Dendritic cell treated with granulocyte-macrophage colony-stimulating factor and Interleukin-4, amounts not matched to agents 40 ng/mL and 50 ng/mL, for 4 days (primary cell): ENCODE measurements around the gene CDKN2AIP.
"Not testable (repeated sequence)": the region's sequence is repeated elsewhere in the genome, so short reads cannot be mapped to it uniquely, and the experiment has no call there.

Experiments used
- H3K27ac Mint-ChIP-seq: one replicate; pipeline ENCODE4 v1.8.0; 2022; ENCODE audit warnings: mild to moderate bottlenecking, mixed read lengths
- H3K27me3 Mint-ChIP-seq: one replicate; pipeline ENCODE4 v1.8.0; 2022; ENCODE audit warnings: mild to moderate bottlenecking, mixed read lengths
- H3K36me3 Mint-ChIP-seq: one replicate; pipeline ENCODE4 v1.8.0; 2022; ENCODE audit warnings: low read depth, mixed read lengths
- H3K4me1 Mint-ChIP-seq: one replicate; pipeline ENCODE4 v1.8.0; 2022; ENCODE audit warnings: low read depth, mixed read lengths
- H3K4me3 Mint-ChIP-seq: one replicate; pipeline ENCODE4 v1.8.0; 2022; ENCODE audit warnings: mild to moderate bottlenecking, moderate library complexity, mixed read lengths
- H3K9me3 Mint-ChIP-seq: one replicate; pipeline ENCODE4 v1.8.0; 2022; ENCODE audit warnings: mixed read lengths
- intact Hi-C: fragments of 100-400 bp; cut with micrococcal nuclease; formaldehyde crosslinking; loops from one replicate; pipeline ENCODE4 v1.15.0; 2022

CDKN2AIP gene

GRCh38 chr4:183445097-183445428 lies 627 bp downstream of the CDKN2AIP start:
- Mint-ChIP-seq H3K9me3 (no peaks in the 10 kb centered on the region), H3K27me3 (no peaks in the 10 kb centered on the region), H3K27ac (peak overlapping the region; percentile 96), H3K36me3 (peaks cover 55% of the 10 kb centered on the region), H3K4me3 (peak overlapping the region; percentile 93), H3K4me1 (peaks cover 30% of the 10 kb centered on the region)
- intact Hi-C loops, result loop anchor here (2.0 kb wide), 1 partner anchor 24 kb away; no protein-coding TSS in a partner anchor

GRCh38 chr4:183447646-183448045 lies 3.2 kb downstream of the CDKN2AIP start:
- intact Hi-C loops, result no loop called here
- no peak overlapping the region for H3K4me3 Mint-ChIP-seq
- peaks cover 24% of the 10 kb centered on the region for H3K4me1 Mint-ChIP-seq
- H3K27me3 Mint-ChIP-seq, result no peaks in the 10 kb centered on the region
- H3K36me3 Mint-ChIP-seq, result peaks cover 78% of the 10 kb centered on the region
- no peak overlapping the region for H3K27ac Mint-ChIP-seq
- no peaks in the 10 kb centered on the region for H3K9me3 Mint-ChIP-seq

GRCh38 chr4:183448436-183448835 lies 4.0 kb downstream of the CDKN2AIP start:
- Mint-ChIP-seq H3K4me1 (peaks cover 24% of the 10 kb centered on the region), H3K27ac (no peak overlapping the region), H3K4me3 (no peak overlapping the region), H3K36me3 (peaks cover 78% of the 10 kb centered on the region), H3K9me3 (no peaks in the 10 kb centered on the region), H3K27me3 (no peaks in the 10 kb centered on the region)
- intact Hi-C loops, result no loop called here

DNA sequence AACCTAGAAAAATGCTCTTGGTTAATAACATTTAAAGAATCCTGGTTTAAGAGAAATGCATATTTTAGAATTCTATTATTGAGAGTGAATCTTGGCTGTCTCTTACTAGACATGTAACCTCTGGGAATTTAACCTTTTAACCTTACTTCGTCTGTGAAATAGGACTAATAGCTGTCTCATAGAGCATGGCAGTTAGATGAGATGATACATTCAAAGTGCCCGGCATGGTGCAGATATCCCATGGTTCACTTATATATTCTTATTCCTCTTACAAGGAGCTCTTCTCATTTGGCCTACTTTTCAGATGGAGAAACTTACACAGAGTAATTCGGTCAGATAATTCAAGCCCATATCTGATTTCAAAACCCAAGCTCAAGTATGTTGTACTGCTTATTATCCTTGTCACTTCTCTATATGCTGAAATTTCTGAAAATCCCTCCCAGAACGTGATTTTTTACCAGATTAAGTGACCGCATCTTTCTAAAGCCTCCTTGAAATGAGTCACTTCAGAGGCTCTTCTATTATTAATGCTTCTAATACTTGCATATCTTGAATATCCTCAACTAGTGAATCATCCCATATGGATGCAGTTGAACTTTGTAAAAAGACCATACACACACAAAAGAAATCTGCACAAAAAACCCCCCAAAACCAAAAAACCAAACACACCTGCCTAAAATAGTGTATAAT lies 4.9 kb downstream of the CDKN2AIP start:
- Mint-ChIP-seq H3K27ac (no peak overlapping the region), H3K4me3 (no peak overlapping the region), H3K4me1 (peaks cover 24% of the 10 kb centered on the region), H3K36me3 (peaks cover 76% of the 10 kb centered on the region), H3K9me3 (no peaks in the 10 kb centered on the region), H3K27me3 (no peaks in the 10 kb centered on the region)
- intact Hi-C loops, result no loop called here

DNA sequence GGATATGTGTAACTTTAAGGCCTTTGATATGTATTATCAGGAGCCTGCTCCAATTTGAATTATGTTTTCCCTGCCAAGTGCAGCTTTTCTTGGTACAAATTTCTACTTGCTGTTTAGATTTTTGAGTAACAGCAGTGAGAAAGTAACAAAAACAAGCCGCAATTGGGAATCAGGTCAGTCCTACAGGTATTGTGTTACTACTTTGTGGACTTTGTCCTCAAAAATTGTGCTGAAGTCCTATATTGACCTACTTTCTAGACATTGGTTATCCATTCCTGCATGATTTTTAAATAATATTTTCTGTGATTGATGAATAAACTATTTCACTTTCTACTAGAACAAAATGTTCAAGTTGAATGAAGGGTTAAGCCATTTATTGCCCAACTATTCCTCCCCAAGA lies 5.7 kb downstream of the CDKN2AIP start:
- Mint-ChIP-seq H3K4me1 (peaks cover 26% of the 10 kb centered on the region), H3K9me3 (no peaks in the 10 kb centered on the region), H3K27me3 (no peaks in the 10 kb centered on the region), H3K36me3 (peaks cover 68% of the 10 kb centered on the region), H3K27ac (no peak overlapping the region), H3K4me3 (no peak overlapping the region)
- intact Hi-C loops, result no loop called here

GRCh38 chr4:183455431-183456195 lies 11.2 kb downstream of the CDKN2AIP start:
- intact Hi-C loops, result no loop called here
- Mint-ChIP-seq H3K27me3 (peaks cover 2% of the 10 kb centered on the region), H3K27ac (no peak overlapping the region), H3K4me1 (peaks cover 22% of the 10 kb centered on the region), H3K4me3 (no peak overlapping the region), H3K9me3 (no peaks in the 10 kb centered on the region), H3K36me3 (peaks cover 17% of the 10 kb centered on the region)

DNA sequence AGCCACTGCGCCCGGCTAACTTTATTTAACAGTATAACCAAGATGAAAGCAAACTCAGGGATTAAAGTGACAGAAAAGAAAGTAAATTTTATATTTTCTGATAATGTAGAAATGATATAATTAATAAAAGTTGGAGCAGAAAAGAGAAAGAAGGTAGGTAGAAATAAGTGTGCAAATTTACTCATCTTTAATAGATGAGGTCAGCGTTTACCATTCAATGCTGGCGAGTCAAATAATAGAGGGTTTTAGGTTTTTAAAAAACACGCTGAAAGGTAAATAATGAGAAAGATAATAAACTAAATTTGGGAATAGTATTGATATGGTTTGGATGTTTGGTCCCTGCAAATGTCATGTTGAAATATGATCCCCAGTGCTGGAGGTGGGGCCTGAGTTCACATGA lies 13.6 kb downstream of the CDKN2AIP start:
- no peaks in the 10 kb centered on the region for H3K9me3 Mint-ChIP-seq
- no peak overlapping the region for H3K4me3 Mint-ChIP-seq
- H3K27ac Mint-ChIP-seq, result no peak overlapping the region
- intact Hi-C loops, result no loop called here
- no peaks in the 10 kb centered on the region for H3K36me3 Mint-ChIP-seq
- peaks cover 22% of the 10 kb centered on the region for H3K4me1 Mint-ChIP-seq
- H3K27me3 Mint-ChIP-seq, result peaks cover 2% of the 10 kb centered on the region

- H3K27ac Mint-ChIP-seq, intact Hi-C loops, H3K27me3 Mint-ChIP-seq, H3K4me3 Mint-ChIP-seq: not testable (repeated sequence)
- Mint-ChIP-seq H3K4me1 (peaks cover 21% of the 10 kb centered on the region), H3K9me3 (peaks cover 26% of the 10 kb centered on the region), H3K36me3 (peaks cover 19% of the 10 kb centered on the region)
Observed at GRCh38 chr4:183463903-183464619, 19.6 kb downstream of the CDKN2AIP start.

DNA sequence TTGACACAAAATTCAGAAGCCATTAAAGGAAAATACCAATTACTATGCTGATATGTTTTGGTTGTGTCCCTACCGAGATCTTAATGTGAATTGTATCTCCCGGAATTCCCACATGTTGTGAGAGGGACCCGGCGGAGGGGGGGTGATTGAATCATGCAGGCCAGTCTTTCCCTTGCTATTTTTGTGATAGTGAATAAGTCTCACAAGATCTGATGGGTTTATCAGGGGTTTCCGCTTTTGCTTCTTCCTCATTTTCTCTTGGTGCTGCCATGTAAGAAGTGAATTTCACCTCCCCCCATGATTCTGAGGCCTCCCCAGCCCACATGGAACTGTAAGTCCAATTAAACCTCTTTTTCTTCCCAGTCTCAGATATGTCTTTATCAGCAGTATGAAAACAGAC lies 21.4 kb downstream of the CDKN2AIP start:
- H3K4me3 Mint-ChIP-seq, intact Hi-C loops, H3K27me3 Mint-ChIP-seq: not testable (repeated sequence)
- H3K36me3 Mint-ChIP-seq, result peaks cover 19% of the 10 kb centered on the region
- peaks cover 33% of the 10 kb centered on the region for H3K4me1 Mint-ChIP-seq
- peak overlapping the region; percentile 83 for H3K27ac Mint-ChIP-seq
- H3K9me3 Mint-ChIP-seq, result peaks cover 26% of the 10 kb centered on the region

DNA sequence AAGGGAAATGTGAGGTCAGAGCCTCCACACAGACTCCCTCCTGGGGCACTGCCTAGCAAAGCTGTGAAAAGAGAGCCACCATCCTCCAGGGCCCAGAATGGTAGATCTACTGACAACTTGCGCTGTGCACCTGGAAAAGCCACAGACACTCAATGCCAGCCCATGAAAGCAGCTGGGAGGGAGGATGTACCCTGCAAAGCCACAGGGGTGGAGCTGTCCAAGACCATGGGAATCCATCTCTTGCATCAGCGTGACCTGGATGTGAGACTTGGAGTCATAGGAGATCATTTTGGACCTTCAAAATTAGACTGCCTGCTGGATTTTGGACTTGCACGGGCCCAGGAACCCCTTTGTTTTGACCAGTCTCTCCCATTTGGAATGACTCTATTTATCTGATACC lies 22.8 kb downstream of the CDKN2AIP start:
- no peaks in the 10 kb centered on the region for H3K27me3 Mint-ChIP-seq
- H3K9me3 Mint-ChIP-seq, result peaks cover 26% of the 10 kb centered on the region

DNA sequence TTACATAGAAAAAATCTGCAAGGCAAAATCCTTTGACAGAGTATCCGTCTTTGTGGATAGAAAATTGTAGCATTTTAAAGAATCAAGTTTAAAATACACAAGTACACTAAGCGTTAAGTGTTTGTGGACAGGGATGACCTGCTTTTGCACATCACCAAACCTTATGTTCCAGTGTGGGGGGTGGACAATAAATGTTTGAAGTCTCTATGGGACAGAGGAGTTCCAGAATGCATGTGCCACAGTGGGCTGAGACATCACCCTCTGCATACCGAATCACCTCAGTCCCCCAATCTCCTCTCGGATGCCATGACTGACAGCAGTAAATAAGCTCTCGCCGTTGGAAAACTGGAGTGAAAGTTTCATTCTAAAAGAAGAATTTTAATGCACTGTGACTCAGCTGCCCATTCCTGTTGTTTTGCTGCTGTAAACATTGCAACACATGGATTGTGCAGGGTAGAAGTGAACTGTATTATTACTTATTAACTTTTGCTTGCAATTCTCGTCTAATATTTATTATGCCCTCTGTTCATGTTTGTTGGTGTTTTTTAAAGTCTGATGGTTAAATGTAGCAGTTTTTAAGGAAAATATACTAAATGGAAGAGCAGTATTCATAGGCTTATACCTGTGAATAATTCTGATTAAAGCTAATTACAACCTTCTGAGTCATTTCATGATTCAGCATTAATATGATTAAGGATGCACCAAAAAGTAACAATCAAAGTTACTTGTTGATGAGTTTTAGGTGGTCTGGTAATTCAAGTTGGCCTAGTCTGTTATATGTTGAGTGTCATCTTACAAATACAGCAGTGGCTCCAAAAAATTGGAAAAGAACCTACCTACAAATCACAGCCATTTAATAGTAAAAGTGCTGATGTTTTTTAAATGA lies 24.0 kb downstream of the CDKN2AIP start:
- H3K27me3 Mint-ChIP-seq, result no peaks in the 10 kb centered on the region
- peaks cover 39% of the 10 kb centered on the region for H3K4me1 Mint-ChIP-seq
- peaks cover 26% of the 10 kb centered on the region for H3K9me3 Mint-ChIP-seq
- intact Hi-C loops, result loop anchor here (2.0 kb wide), 1 partner anchor 24 kb away; the partner anchor contains the start of gene CDKN2AIP
- H3K27ac Mint-ChIP-seq, result peak overlapping the region; percentile 85
- H3K4me3 Mint-ChIP-seq, result no peak overlapping the region
- peaks cover 19% of the 10 kb centered on the region for H3K36me3 Mint-ChIP-seq

More for the DNA sequence above, 22.8 kb downstream of the CDKN2AIP start:
- Mint-ChIP-seq H3K4me1 (peaks cover 33% of the 10 kb centered on the region), H3K36me3 (peaks cover 19% of the 10 kb centered on the region), H3K4me3 (no peak overlapping the region), H3K27ac (no peak overlapping the region)
- intact Hi-C loops, result no loop called here

GRCh38 chr4:183469285-183469684 lies 24.8 kb downstream of the CDKN2AIP start:
- Mint-ChIP-seq H3K27ac (peak overlapping the region; percentile 85), H3K4me3 (no peak overlapping the region), H3K4me1 (peaks cover 37% of the 10 kb centered on the region), H3K36me3 (peaks cover 14% of the 10 kb centered on the region), H3K9me3 (peaks cover 26% of the 10 kb centered on the region), H3K27me3 (no peaks in the 10 kb centered on the region)
- intact Hi-C loops, result loop anchor here (2.0 kb wide), 1 partner anchor 24 kb away; the partner anchor contains the start of gene CDKN2AIP

DNA sequence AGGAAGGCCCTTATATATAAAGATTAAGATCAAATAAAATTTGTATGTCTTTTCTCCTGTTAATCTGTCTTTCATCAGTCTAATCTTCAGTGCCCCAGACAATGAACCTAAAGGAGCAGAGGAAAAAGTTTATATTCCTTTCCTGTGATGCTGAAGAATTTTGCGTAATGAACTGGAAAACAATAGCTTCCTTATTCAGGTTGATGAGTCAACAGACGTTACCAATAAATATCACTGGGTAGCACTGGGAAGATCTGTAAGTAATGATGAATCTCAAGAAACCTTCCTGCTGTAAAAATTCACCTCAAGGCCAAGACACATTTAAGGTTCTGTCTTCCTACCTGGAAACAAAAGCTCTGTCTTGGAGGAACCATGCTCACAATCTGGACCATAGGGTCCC lies 25.5 kb downstream of the CDKN2AIP start:
- Mint-ChIP-seq H3K27me3 (no peaks in the 10 kb centered on the region), H3K4me1 (peaks cover 37% of the 10 kb centered on the region), H3K36me3 (peaks cover 14% of the 10 kb centered on the region), H3K4me3 (no peak overlapping the region), H3K27ac (peak overlapping the region; percentile 85), H3K9me3 (peaks cover 26% of the 10 kb centered on the region)
- intact Hi-C loops, result loop anchor here (2.0 to 10.0 kb wide), 2 partner anchors 25 to 185 kb away; partner anchors contain the start of genes CDKN2AIP, RWDD4 and TRAPPC11
